Measurements from ENCODE around the gene ZFYVE16.
"Not testable (repeated sequence)": the region's sequence is repeated elsewhere in the genome, so short reads cannot be mapped to it uniquely, and the experiment has no call there.

ZFYVE16 gene

GRCh38 chr5:80407735-80408483 lies at the start of gene ZFYVE16:
TSS of gene ZFYVE16 (plus strand) at chr5:80408064. CDS start at chr5:80434148, 26,084 bp downstream.
- peak; percentile 96 for DNase-seq

GRCh38 chr5:80360914-80361444 lies 46.9 kb upstream of the ZFYVE16 start:
- no peak for DNase-seq

GRCh38 chr5:80364892-80365291 lies 43.0 kb upstream of the ZFYVE16 start:
- DNase-seq, result no peak

- DNase-seq, result no peak
Observed at GRCh38 chr5:80368661-80369480, 39.0 kb upstream of the ZFYVE16 start.

- no peak for DNase-seq
Observed at GRCh38 chr5:80369521-80369920, 38.3 kb upstream of the ZFYVE16 start.

GRCh38 chr5:80370390-80370789 lies 37.5 kb upstream of the ZFYVE16 start:
- no peak for DNase-seq

GRCh38 chr5:80372780-80373179 lies 35.1 kb upstream of the ZFYVE16 start:
- DNase-seq, result no peak

GRCh38 chr5:80374188-80374587 lies 33.7 kb upstream of the ZFYVE16 start:
- no peak for DNase-seq

GRCh38 chr5:80376557-80376956 lies 31.3 kb upstream of the ZFYVE16 start:
- no peak for DNase-seq

- no peak for DNase-seq
Observed at GRCh38 chr5:80382488-80382887, 25.4 kb upstream of the ZFYVE16 start.

GRCh38 chr5:80387063-80387768 lies 20.6 kb upstream of the ZFYVE16 start:
- no peak for DNase-seq

- no peak for DNase-seq
Observed at GRCh38 chr5:80389580-80389979, 18.3 kb upstream of the ZFYVE16 start.

- not testable (repeated sequence) for DNase-seq
Observed at GRCh38 chr5:80390413-80390812, 17.5 kb upstream of the ZFYVE16 start.

- DNase-seq, result not testable (repeated sequence)
Observed at GRCh38 chr5:80391267-80391666, 16.6 kb upstream of the ZFYVE16 start.

GRCh38 chr5:80399526-80400239 lies 8.2 kb upstream of the ZFYVE16 start:
- no peak for DNase-seq

GRCh38 chr5:80400368-80400767 lies 7.5 kb upstream of the ZFYVE16 start:
- DNase-seq, result not testable (repeated sequence)

- DNase-seq, result no peak
Observed at GRCh38 chr5:80403782-80404181, 4.1 kb upstream of the ZFYVE16 start.

- DNase-seq, result no peak
Observed at GRCh38 chr5:80406980-80407734, 707 bp upstream of the ZFYVE16 start.

GRCh38 chr5:80408484-80409366 lies 861 bp downstream of the ZFYVE16 start:
- peak; percentile 46 for DNase-seq

- DNase-seq, result no peak
Observed at GRCh38 chr5:80409367-80409966, 1.6 kb downstream of the ZFYVE16 start.

Measured in activated naive CD4-positive, alpha-beta T cell treated with Interleukin-2 at 50 U/mL for 16 hours (primary cell).